Epithelial cell of proximal tubule (primary cell): ENCODE results near the gene PPP4R3B. TPM values are rescaled to one million over a fixed set of nuclear protein-coding genes. Genes with fewer than 3 reads are reported as not detected.
"Not testable (repeated sequence)": the region's sequence is repeated elsewhere in the genome, so short reads cannot be mapped to it uniquely, and the experiment has no call there.

ENCODE experiments used
- DNase-seq: peaks from one replicate; pipeline ENCODE4 v3.0.0-alpha.2; 2011; ENCODE audit warnings: low read depth
- H3K4me3 ChIP-seq: 2 replicates; pipeline ENCODE4 v1.5.1; 2011; ENCODE audit warnings: low read depth, mild to moderate bottlenecking, low read length
- total RNA-seq: library from RNA; depleted of rRNA; stranded (reverse); fragments of >200 nt; gene quantifications from 2 replicates; pipeline ENCODE4 v1.2.3, GENCODE V29; 2015
- TF ChIP-seq, protein P1 (sequence below): conservative IDR thresholded peaks from 2 replicates; pipeline ENCODE4 v1.5.1; 2012; ENCODE audit warnings: low read depth, mild to moderate bottlenecking, low read length

The PPP4R3B gene
- total RNA-seq, 1 donor from 2014 or later, result 43.4 TPM

DNA sequence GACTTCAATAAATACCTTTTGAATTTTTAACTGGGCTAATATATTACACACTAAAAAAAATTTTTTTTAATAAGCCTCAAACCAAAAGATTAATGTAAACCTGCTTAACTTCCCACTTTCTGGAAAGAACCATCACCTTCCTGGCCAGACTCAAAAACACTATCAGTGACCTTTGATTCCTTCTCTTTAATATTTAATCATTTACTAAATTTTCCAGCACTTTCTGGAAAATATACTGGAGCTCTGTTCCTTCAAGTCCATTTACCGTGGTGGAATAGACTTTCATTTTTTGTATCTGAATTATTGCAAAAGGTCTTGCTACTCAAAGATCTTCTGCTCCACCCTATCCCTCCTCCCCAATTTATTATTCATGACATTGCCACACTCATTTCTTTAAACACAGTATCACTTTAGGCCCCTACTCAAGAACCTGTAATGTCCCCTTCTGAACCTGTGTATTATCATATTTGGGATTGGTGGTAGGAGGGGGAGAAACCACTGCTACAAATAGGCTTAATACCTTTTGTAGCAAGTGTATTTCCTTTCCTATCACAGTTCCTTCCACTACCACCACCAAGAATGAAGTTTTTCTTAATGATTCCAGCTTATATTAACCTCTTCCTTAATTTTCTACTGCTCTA is 7.4 kb downstream of the PPP4R3B start:
- no peak for DNase-seq
- H3K4me3 ChIP-seq, result no peak overlapping the region
- TF ChIP-seq, protein P1, sequence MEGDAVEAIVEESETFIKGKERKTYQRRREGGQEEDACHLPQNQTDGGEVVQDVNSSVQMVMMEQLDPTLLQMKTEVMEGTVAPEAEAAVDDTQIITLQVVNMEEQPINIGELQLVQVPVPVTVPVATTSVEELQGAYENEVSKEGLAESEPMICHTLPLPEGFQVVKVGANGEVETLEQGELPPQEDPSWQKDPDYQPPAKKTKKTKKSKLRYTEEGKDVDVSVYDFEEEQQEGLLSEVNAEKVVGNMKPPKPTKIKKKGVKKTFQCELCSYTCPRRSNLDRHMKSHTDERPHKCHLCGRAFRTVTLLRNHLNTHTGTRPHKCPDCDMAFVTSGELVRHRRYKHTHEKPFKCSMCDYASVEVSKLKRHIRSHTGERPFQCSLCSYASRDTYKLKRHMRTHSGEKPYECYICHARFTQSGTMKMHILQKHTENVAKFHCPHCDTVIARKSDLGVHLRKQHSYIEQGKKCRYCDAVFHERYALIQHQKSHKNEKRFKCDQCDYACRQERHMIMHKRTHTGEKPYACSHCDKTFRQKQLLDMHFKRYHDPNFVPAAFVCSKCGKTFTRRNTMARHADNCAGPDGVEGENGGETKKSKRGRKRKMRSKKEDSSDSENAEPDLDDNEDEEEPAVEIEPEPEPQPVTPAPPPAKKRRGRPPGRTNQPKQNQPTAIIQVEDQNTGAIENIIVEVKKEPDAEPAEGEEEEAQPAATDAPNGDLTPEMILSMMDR, result no peak

DNA sequence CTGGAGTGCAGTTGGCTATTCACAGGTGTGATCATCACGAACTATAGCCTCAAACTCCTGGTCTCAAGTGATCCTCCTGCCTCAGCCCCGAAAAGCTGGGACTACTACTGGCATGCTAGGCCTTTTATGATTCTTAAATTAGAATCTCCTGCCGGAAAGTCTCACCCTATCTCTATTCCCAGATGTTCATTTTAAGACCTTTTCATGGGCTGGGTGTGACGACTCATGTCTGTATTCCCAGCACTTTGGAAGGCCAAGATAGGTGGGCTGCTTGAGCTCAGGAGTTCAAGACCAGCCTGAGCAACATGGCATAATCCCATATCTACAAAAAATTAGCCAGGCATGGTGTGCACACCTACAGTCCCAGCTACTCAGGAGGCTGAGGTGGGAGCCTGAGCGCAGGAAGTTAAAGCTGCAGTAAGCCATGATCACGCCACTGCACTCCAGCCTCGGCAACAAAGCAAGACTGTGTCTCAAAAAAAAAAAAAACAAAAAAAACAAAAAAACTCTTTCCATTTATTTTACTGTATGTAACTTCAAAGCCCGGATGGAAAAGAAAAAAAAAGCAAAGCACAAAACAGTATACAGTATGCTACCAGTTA is 8.1 kb downstream of the PPP4R3B start:
- DNase-seq, result no peak
- H3K4me3 ChIP-seq, result no peak overlapping the region
- TF ChIP-seq, protein P1, result no peak

DNA sequence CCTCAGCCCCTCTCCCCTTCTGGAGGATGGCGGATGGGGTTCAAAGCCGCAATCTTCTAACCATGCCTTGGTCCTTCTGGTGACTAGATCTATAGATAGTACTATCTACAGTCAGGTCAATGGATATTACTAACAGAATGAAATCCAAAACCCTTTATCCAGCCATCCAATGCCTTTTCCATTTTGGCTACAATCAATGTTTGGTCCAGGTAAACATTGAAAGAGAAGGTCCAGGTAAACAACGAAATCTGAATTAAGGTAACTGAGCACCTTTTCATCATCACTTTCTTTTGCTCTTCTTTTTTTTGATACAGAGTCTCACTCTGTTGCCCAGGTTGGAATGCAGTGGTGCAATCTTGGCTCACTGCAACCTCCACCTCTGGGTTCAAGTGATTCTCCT is 9.7 kb downstream of the PPP4R3B start:
- no peak overlapping the region for H3K4me3 ChIP-seq
- no peak for DNase-seq
- TF ChIP-seq, protein P1, result no peak

DNA sequence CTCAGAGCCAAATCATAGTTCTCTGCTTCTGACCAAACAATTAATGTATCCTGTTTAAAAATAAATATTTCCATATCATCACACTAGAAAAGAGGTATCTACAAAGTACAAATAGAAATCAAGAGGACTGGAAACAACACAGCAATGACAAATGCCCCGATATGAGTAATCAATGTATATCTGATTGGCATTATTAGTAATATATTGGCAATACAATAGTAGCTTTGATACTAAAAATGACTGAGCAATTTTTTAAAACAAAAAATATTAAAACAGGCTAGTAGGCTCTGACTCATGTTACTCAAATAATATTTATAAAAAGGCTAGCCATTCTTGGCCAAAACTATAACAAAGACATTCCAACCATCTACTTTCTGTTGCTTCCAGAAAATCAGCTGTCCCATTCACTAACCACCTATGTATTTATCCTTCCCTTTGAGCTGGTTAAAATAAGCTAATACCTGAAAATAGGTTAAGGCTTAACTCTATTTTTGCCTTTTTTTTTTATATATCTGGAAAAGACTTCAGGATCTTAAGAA is 13.3 kb downstream of the PPP4R3B start:
- no peak overlapping the region for H3K4me3 ChIP-seq
- no peak for DNase-seq
- TF ChIP-seq, protein P1, result no peak

DNA sequence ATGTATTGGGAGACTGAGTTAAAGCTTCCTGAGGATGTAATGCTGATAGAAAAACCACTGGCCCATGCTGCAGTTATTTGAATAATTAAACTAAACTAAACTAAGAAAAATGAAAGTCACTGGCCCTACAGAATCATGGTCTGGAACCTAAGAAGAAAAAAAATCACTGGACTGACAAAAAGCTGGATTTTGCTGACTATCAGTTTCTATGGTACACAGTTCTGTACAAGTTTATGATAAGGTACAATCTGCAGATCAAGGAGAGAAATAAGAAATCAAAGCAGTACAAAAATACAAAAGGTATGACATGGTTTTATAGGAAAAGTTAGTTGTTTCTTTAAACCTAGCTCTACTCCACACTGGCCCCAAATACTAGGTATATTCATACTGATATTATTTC is 15.6 kb downstream of the PPP4R3B start:
- H3K4me3 ChIP-seq, result no peak overlapping the region
- DNase-seq, result no peak
- TF ChIP-seq, protein P1, result no peak

DNA sequence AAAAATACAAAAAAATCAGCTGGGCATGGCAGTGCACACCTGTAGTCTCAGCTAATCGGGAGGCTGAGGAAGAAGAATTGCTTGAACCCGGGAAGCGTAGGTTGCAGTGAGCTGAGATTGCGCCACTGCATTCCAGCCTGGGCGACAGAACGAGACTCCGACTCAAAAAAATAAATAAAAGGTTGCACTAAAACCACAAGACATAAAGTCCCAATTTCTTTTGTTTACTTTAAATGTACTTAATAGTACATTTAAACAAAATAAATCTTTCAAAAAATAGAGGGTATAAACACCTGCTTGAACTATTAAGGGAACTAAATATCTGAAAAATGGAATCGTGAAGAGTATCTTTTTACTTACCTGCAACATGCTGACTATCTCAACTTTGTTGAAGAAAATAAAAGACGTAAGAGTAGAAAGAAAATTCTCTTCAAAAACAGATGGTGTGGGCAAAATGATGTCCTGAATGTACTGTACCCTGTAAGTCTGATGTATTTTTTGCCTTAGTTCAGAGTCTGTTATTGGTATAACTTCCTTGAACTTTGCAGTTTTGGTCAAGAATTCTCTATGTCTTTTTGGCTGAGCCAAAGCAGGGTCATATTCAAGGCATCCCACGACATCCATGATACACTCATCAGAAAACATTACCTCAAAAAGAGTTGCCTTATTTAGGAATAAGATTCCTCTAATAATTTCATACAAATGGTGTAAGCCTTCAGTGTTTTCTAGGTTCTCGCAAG is 19.2 kb downstream of the PPP4R3B start:
- TF ChIP-seq, protein P1, result no peak

DNA sequence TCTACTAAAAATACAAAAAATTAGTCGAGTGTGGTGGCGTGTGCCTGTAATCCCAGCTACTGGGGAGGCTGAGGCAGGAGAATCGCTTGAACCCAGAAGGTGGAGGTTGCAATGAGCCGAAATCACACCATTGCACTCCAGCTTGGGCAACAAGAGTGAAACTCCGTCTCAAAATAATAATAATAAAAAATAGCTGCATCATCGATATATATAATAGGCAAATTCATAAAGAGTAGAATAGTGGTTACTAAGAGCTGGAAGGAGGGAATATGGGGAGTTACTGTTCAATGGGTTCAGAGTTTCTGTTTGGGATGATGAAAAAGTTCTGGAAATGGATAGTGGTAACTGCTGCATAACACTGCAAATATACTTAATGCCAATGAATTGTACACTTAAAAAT is 20.6 kb downstream of the PPP4R3B start:
- not testable (repeated sequence) for H3K4me3 ChIP-seq, DNase-seq

More for the DNA sequence above, 19.2 kb downstream of the PPP4R3B start:
- no peak for DNase-seq
- H3K4me3 ChIP-seq, result no peak overlapping the region
